ENCODE measurements around the gene PHF1. TPM values are rescaled to one million over a fixed set of nuclear protein-coding genes. Genes with fewer than 3 reads are reported as not detected.

PHF1 gene
- total and polyA plus RNA-seq, 2 donors (not counting 1 experiment from before 2014, with no cell fraction given): 198 to 365 TPM

DNA sequence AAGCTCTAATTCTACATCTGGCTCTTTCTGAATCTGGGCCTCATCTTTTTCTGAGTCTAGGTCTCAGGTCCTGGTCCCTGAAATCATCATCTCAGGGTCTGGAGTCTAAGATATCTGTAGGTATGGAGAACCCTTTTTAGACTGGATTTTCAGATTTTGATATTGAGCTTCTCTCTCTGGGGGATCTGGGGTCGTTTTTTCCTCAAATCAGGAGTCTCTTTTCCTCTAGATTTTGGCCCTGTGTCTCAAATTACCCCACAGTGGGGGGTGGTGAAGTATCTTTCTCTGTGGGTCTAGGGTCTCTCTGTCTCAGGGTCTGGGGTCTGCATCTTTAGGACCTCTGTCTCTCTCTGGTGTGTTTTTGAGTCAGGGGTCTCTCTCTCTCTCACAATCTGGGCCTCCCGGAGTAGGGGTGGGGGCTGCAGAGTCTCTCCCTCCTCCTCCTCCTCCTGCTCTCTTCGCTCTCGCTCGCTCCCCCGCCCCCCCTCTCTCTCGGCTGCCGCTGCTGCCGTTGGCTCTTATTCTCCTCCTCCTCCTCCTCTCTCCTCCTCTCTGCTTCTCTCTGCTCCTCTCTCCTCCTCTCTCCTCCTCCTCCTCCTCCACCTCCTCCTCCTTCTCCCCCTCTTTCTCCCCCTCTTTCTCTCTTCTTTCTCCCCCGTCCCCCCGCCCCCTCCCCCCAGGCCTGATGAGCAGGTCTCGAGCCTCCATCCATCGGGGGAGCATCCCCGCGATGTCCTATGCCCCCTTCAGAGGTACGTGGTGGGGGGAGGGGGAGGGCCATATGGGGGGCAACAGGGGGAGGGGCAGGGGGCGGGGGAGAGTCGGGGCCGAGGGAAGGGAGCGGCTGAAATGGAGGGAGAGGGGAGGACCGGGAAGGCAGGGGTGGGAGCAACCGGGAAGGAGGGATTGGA is 9.0 kb downstream of the PHF1 start, which contains the start of gene SYNGAP1:
Gene SYNGAP1, plus strand, starts transcription at position 486 of the 911 bp plus-strand sequence. Its CDS starts 200 bp downstream, at position 686.
- Histone ChIP-seq H3K4me2 (replicated peaks; ENCODE audit: low read depth, low read length, poor library complexity, severe bottlenecking) (peak within 1 kb of the TSS; percentile 92), H3K79me2 (ENCODE audit: control insufficient read depth, insufficient read depth, low read length) (peaks cover 26% of the 10 kb centered on the region), H3K36me3 (replicated peaks in 1 of 2; ENCODE audit: control extremely low read depth in 1 of 2, control insufficient read depth in 1 of 2, extremely low read depth in 1 of 2, insufficient read depth in 2 of 2, low read length in 1 of 2) (peaks cover 0 to 16% of the 10 kb centered on the region in 2 experiments), H3K9me3 (ENCODE audit: control extremely low read depth in 1 of 3, control insufficient read depth in 2 of 3, insufficient read depth in 1 of 3, low read length in 2 of 3) (no peaks in the 10 kb centered on the region), H3K9ac (ENCODE audit: low read length) (no peak within 1 kb of the TSS), H3K4me1 (ENCODE audit: control insufficient read depth in 2 of 2, insufficient read depth in 2 of 2, low read length in 2 of 2) (peaks cover 29 to 52% of the 10 kb centered on the region in 2 donors), H2AFZ (ENCODE audit: insufficient read depth, low read depth, low read length, poor library complexity, severe bottlenecking) (peak within 1 kb of the TSS; percentile 41), H3K27ac (ENCODE audit: low read length in 2 of 2) (no peak within 1 kb of the TSS), H3K4me3 (ENCODE audit: control extremely low read depth in 1 of 5, extremely low read depth in 1 of 5, insufficient read depth in 1 of 5, low read depth in 2 of 5, low read length in 4 of 5) (no peak within 1 kb of the TSS), H4K20me1 (ENCODE audit: control insufficient read depth, insufficient read depth, low read length, poor library complexity, severe bottlenecking) (no peaks in the 10 kb centered on the region), H3K27me3 (replicated peaks in 1 of 4; ENCODE audit: control extremely low read depth in 1 of 4, control insufficient read depth in 3 of 4, insufficient read depth in 4 of 4, low read length in 3 of 4) (peaks cover 0 to 3% (median 0%) of the 10 kb centered on the region in 4 experiments)
- Mint-ChIP-seq H3K4me3 (peak within 1 kb of the TSS; percentile 96), H3K27me3 (peaks cover 4% of the 10 kb centered on the region), H3K4me1 (peaks cover 55% of the 10 kb centered on the region), H3K9me3 (ENCODE audit: insufficient read depth) (no peaks in the 10 kb centered on the region), H3K27ac (peak within 1 kb of the TSS; percentile 97)
- ChIA-PET CTCF (interaction anchor here (0.6 to 1.9 kb wide), 5 partner anchors 29 to 1021 kb away, joined by 4 to 8 read pairs (median 5); partner anchors contain the start of genes B3GALT4, ZBTB22 and ZBTB9), POLR2A (interaction anchor here (1.7 kb wide), 1 partner anchor 11 kb away, joined by 6 read pairs; no protein-coding TSS in a partner anchor)
- TF ChIP-seq, protein P1, sequence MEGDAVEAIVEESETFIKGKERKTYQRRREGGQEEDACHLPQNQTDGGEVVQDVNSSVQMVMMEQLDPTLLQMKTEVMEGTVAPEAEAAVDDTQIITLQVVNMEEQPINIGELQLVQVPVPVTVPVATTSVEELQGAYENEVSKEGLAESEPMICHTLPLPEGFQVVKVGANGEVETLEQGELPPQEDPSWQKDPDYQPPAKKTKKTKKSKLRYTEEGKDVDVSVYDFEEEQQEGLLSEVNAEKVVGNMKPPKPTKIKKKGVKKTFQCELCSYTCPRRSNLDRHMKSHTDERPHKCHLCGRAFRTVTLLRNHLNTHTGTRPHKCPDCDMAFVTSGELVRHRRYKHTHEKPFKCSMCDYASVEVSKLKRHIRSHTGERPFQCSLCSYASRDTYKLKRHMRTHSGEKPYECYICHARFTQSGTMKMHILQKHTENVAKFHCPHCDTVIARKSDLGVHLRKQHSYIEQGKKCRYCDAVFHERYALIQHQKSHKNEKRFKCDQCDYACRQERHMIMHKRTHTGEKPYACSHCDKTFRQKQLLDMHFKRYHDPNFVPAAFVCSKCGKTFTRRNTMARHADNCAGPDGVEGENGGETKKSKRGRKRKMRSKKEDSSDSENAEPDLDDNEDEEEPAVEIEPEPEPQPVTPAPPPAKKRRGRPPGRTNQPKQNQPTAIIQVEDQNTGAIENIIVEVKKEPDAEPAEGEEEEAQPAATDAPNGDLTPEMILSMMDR (IDR thresholded peaks at IDR 0.05): no peak
- no peak for TF ChIP-seq EZH2 (IDR thresholded peaks at IDR 0.05; ENCODE audit: borderline replicate concordance, insufficient read depth, low read depth, low read length, poor library complexity, severe bottlenecking)
- intact Hi-C loops (cut with micrococcal nuclease): loop anchor here (2.0 kb wide), 2 partner anchors 151 to 369 kb away; partner anchors contain the start of gene LEMD2
- no peak for ATAC-seq (ENCODE audit: low read depth)
- DNase-seq: no peak
- WGBS (ENCODE audit: insufficient coverage): 12% methylated on average over 5 of the region's 22 CpGs

All from B cell (primary cell).